A549 (cell line): Measurements from ENCODE around the gene MAP10. TPM values are rescaled to one million over a fixed set of nuclear protein-coding genes. Genes with fewer than 3 reads are reported as not detected.

Source experiments
- ATAC-seq, 2 experiments: fragments of 200-7000 bp in 1 of 2; fragments of >200 bp in 1 of 2; cut with Nextera tagmentation in 1 of 2; cut with Tn5 transposase in 1 of 2; 3 replicates each; pipeline versions ENCODE4 v1.8.0 to v1.9.1; 2018 to 2020; ENCODE audit warnings: mild to moderate bottlenecking in 1 of 2, moderate library complexity in 1 of 2
- CTCF ChIA-PET: fragments of 300-600 bp; sonication (Branson Sonifier 250); formaldehyde crosslinking; extraction: SDS; loops from one replicate; lab custom pipeline; 2021; ENCODE audit warnings: antibody characterized with exemption, inconsistent platforms; lab: Yijun Ruan, JAX
- POLR2A ChIA-PET: fragments of 350-600 bp; formaldehyde crosslinking; extraction: SDS; loops from one replicate; lab custom pipeline; 2021; ENCODE audit warnings: antibody characterized with exemption, inconsistent platforms; lab: Yijun Ruan, JAX
- DNase-seq, 2 experiments: peaks; one replicate each; pipeline versions ENCODE4 v3.0.0 to v3.0.0-alpha.2; 2011 to 2016; ENCODE audit warnings: low read depth in 1 of 2, low spot score in 1 of 2
- FAIRE-seq: peaks from 2 replicates; lab custom pipeline; 2011; peaks lifted over from hg19 to GRCh38; lab: Jason Lieb, UNC
- H3K27ac ChIP-seq, 2 experiments: fragments of >200 bp; sonication (Bioruptor Twin); formaldehyde crosslinking; 3 replicates each; pipeline ENCODE4 v1.5.1; 2016 to 2017
- H3K4me1 ChIP-seq: fragments of >200 bp; sonication (Bioruptor Twin); formaldehyde crosslinking; 3 replicates; pipeline ENCODE4 v1.6.1; 2016
- H3K4me2 ChIP-seq: fragments of >200 bp; sonication (Bioruptor Twin); formaldehyde crosslinking; 3 replicates; pipeline ENCODE4 v1.6.1; 2016
- H3K4me3 ChIP-seq: fragments of >200 bp; sonication (Bioruptor Twin); formaldehyde crosslinking; 3 replicates; pipeline ENCODE4 v1.5.1; 2016
- H3K9me3 ChIP-seq: fragments of >200 bp; sonication (Bioruptor Twin); formaldehyde crosslinking; 3 replicates; pipeline ENCODE4 v1.6.1; 2016
- BHLHE40 ChIP-seq: IDR thresholded peaks from 2 replicates; pipeline ENCODE4 v1.6.1; 2012; ENCODE audit warnings: low read depth, low read length, inconsistent platforms
- EHMT2 ChIP-seq: fragments of 200-600 bp; sonication (generic); IDR thresholded peaks from 2 replicates; pipeline ENCODE4 v1.6.1; 2016; ENCODE audit warnings: antibody characterized with exemption, low read depth, mild to moderate bottlenecking, moderate library complexity
- FOSL2 ChIP-seq, 2 experiments: fragments of 450-650 bp in 1 of 2; fragments of >200 bp in 1 of 2; sonication (Bioruptor Twin) in 1 of 2; formaldehyde crosslinking; IDR thresholded peaks; 2 replicates each; pipeline versions ENCODE4 v1.5.0 to v1.6.1; 2016 to 2020; ENCODE audit warnings: mild to moderate bottlenecking in 1 of 2, moderate library complexity in 1 of 2
- HOXB5 ChIP-seq: fragments of 250-450 bp; sonication (Bioruptor Pico); IDR thresholded peaks from 2 replicates; pipeline ENCODE4 v1.5.0; 2020; ENCODE audit warnings: mild to moderate bottlenecking, moderate library complexity
- JUN ChIP-seq, 2 experiments: fragments of >200 bp; sonication (Bioruptor Twin); formaldehyde crosslinking; IDR thresholded peaks; 2 replicates in 1 of 2; 3 replicates in 1 of 2; pipeline ENCODE4 v1.6.1; 2016 to 2017
- JUNB ChIP-seq: fragments of >200 bp; sonication (Bioruptor Twin); formaldehyde crosslinking; IDR thresholded peaks from 2 replicates; pipeline ENCODE4 v1.6.1; 2016
- MAFK ChIP-seq: fragments of 450-650 bp; IDR thresholded peaks from 2 replicates; pipeline ENCODE4 v1.6.1; 2014; ENCODE audit not compliant: partially characterized antibody
- NPAS2 ChIP-seq: fragments of 250-450 bp; sonication (Bioruptor Pico); IDR thresholded peaks from 2 replicates; pipeline ENCODE4 v1.8.0; 2022; ENCODE audit warnings: mild to moderate bottlenecking, moderate library complexity, borderline replicate concordance
- NR3C1 ChIP-seq: fragments of >200 bp; sonication (Bioruptor Twin); formaldehyde crosslinking; IDR thresholded peaks from 3 replicates; pipeline ENCODE4 v1.6.1; 2017
- POLR2A ChIP-seq: IDR thresholded peaks from 2 replicates; pipeline ENCODE4 v1.6.1; 2012; ENCODE audit warnings: mild to moderate bottlenecking, low read length
- SMC3 ChIP-seq: fragments of >200 bp; sonication (Bioruptor Twin); formaldehyde crosslinking; IDR thresholded peaks from 3 replicates; pipeline ENCODE4 v1.6.1; 2018; ENCODE audit warnings: inconsistent platforms
- TFCP2L1 ChIP-seq: fragments of 250-450 bp; sonication (Bioruptor Pico); IDR thresholded peaks from 2 replicates; pipeline ENCODE4 v1.5.0; 2021; ENCODE audit warnings: mild to moderate bottlenecking
- TP53 ChIP-seq: fragments of 250-450 bp; sonication (Bioruptor Pico); IDR thresholded peaks from 2 replicates; pipeline ENCODE4 v1.5.0; 2021; ENCODE audit warnings: mild to moderate bottlenecking, moderate library complexity
- ZSCAN20 ChIP-seq: fragments of 250-450 bp; sonication (Bioruptor Pico); IDR thresholded peaks from 2 replicates; pipeline ENCODE4 v1.8.0; 2022; ENCODE audit warnings: mild to moderate bottlenecking, moderate library complexity
- WGBS: methylation state at CpG from one replicate; pipeline ENCODE4 v1.1.6; 2017; ENCODE audit errors: missing lambda C conversion rate; 5-methylcytosine and 5-hydroxymethylcytosine counted together
- polyA plus RNA-seq, 4 experiments: library from polyadenylated mRNA; depleted of rRNA in 3 of 4; stranded (reverse); fragments of >200 nt; fragmentation: RNase III in 1 of 4; extraction: RNeasy Plus Mini Kit Qiagen cat#74134 plus additional on column Dnase treatment in 1 of 4; gene quantifications; 2 replicates in 3 of 4; 3 replicates in 1 of 4; pipeline ENCODE4 v1.2.3, GENCODE V29; 2011 to 2017
- TF ChIP-seq, protein P1 (sequence below): fragments of 450-650 bp; IDR thresholded peaks from 2 replicates; pipeline ENCODE4 v1.6.1; 2014; ENCODE audit warnings: antibody characterized with exemption
- TF ChIP-seq, protein P2 (sequence below): fragments of 250-450 bp; sonication (Bioruptor Pico); IDR thresholded peaks from 2 replicates; pipeline ENCODE4 v1.5.0; 2020; ENCODE audit warnings: low read depth, mild to moderate bottlenecking, moderate library complexity
- TF ChIP-seq, protein P3 (sequence below): IDR thresholded peaks from 2 replicates; pipeline ENCODE4 v1.6.1; 2012

The MAP10 gene
- polyA plus RNA-seq, 2 of the 4 experiments (the other 2 are of a cell fraction), result 2.1 to 2.4 TPM

DNA sequence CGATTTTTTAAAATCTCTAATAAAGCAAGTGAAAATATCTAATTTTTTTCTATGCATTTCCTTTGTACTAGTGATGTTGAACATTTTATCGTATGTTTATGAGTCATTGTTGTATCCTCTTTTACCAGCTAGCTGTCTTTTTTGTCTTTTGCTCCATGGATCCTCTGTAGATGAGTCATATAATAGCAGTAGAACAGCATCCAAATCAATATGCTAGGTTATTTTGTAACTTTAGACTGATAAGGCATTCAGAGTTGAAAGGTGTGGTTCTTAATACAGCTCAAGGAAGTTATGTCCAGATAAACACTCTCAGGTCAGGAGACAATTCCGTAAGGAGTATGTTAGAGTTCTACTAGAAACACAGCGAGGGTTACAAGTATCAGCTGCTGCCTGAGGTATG is 31.9 kb downstream of the MAP10 start:
- ChIA-PET CTCF (no interaction called here), POLR2A (no interaction called here)
- Histone ChIP-seq H3K4me2 (peak overlapping the region; percentile 54), H3K9me3 (no peaks in the 10 kb centered on the region), H3K4me1 (peaks cover 10% of the 10 kb centered on the region; the same call in 2 of the 3 replicates), H3K27ac (no peak overlapping the region; a peak in 1 of 6 replicates), H3K4me3 (no peak overlapping the region)
- DNase-seq (peak; percentile 5 to 28), FAIRE-seq (peak; percentile 72), ATAC-seq (peak in 1 of 2 experiments; percentile 35; a peak in 2 of 6 replicates)
- WGBS, result 18% methylated on average over 4 of the region's 4 CpGs
- no peak for TF ChIP-seq ZSCAN20
- TF ChIP-seq FOSL2 (IDR thresholded peaks at IDR 0.05), result no peak; the same call in 1 of the 2 replicates
- TF ChIP-seq FOSL2 (CRISPR knock-in tag; IDR thresholded peaks at IDR 0.05), result peak; percentile 86
- TF ChIP-seq JUNB, result no peak

DNA sequence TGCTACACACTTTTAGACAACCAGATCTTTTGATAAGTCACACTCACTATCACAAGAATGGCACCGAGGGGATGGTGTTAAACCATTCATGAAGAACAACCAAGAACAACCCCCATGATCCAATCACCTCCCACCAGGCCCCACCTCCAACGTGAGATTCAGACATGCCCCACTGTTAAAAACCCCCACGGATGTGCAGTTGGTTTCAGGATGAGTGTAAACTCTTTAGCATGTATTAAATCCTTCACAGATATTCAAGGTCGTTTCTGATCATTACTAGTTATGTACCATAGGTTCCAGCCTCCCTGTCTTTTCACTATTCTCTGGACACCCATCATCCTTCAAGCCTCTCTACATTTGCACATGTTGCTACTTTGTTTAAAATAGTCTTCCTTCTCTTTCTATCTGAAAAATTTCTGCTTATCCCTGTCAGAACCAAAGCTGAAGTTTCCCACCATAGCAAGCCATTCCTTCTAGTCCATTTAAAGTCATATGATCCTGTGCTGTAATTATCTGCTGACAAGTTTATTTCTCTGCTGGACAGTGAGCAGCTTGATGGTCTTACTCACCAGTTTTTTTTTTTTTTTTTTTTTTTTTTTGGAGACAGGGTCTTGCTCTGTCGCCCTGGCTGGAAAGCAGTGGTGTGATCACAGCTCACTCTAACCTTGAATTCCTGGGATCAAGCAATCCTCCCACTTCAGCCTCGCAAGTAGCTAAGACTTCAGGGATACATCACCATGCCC is 36.8 kb downstream of the MAP10 start:
- no peak overlapping the region for H3K4me2 ChIP-seq
- ATAC-seq (no peak), FAIRE-seq (no peak), DNase-seq (no peak)
- no peak for TF ChIP-seq SMC3
- TF ChIP-seq, protein P1, sequence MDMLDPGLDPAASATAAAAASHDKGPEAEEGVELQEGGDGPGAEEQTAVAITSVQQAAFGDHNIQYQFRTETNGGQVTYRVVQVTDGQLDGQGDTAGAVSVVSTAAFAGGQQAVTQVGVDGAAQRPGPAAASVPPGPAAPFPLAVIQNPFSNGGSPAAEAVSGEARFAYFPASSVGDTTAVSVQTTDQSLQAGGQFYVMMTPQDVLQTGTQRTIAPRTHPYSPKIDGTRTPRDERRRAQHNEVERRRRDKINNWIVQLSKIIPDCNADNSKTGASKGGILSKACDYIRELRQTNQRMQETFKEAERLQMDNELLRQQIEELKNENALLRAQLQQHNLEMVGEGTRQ, result no peak
- TF ChIP-seq, protein P2, sequence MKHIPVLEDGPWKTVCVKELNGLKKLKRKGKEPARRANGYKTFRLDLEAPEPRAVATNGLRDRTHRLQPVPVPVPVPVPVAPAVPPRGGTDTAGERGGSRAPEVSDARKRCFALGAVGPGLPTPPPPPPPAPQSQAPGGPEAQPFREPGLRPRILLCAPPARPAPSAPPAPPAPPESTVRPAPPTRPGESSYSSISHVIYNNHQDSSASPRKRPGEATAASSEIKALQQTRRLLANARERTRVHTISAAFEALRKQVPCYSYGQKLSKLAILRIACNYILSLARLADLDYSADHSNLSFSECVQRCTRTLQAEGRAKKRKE (CRISPR knock-in tag), result no peak
- TF ChIP-seq, protein P3, sequence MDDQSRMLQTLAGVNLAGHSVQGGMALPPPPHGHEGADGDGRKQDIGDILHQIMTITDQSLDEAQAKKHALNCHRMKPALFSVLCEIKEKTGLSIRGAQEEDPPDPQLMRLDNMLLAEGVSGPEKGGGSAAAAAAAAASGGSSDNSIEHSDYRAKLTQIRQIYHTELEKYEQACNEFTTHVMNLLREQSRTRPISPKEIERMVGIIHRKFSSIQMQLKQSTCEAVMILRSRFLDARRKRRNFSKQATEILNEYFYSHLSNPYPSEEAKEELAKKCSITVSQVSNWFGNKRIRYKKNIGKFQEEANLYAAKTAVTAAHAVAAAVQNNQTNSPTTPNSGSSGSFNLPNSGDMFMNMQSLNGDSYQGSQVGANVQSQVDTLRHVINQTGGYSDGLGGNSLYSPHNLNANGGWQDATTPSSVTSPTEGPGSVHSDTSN, result no peak
- TF ChIP-seq JUN (IDR thresholded peaks at IDR 0.05), result no peak
- TF ChIP-seq EHMT2, result no peak
- TF ChIP-seq HOXB5 (CRISPR knock-in tag), result no peak
- TF ChIP-seq MAFK, result no peak
- TF ChIP-seq FOSL2 (IDR thresholded peaks at IDR 0.05), result no peak
- TF ChIP-seq FOSL2 (CRISPR knock-in tag; IDR thresholded peaks at IDR 0.05), result no peak
- no peak for TF ChIP-seq TP53 (CRISPR knock-in tag)
- no peak for TF ChIP-seq TFCP2L1 (CRISPR knock-in tag)
- no peak for TF ChIP-seq POLR2A
- TF ChIP-seq NPAS2 (CRISPR knock-in tag), result no peak
- TF ChIP-seq NR3C1, result no peak
- no peaks in the 10 kb centered on the region for H3K9me3 ChIP-seq
- ChIA-PET CTCF (interaction anchor here (0.5 kb wide), 1 partner anchor 191 kb away, joined by 4 read pairs; no protein-coding TSS in a partner anchor), POLR2A (no interaction called here)
- no peak overlapping the region for H3K27ac ChIP-seq
- 37% methylated on average over 6 of the region's 6 CpGs for WGBS
- H3K4me1 ChIP-seq, result peaks cover 6% of the 10 kb centered on the region; the same call in 2 of the 3 replicates
- H3K4me3 ChIP-seq, result no peak overlapping the region

DNA sequence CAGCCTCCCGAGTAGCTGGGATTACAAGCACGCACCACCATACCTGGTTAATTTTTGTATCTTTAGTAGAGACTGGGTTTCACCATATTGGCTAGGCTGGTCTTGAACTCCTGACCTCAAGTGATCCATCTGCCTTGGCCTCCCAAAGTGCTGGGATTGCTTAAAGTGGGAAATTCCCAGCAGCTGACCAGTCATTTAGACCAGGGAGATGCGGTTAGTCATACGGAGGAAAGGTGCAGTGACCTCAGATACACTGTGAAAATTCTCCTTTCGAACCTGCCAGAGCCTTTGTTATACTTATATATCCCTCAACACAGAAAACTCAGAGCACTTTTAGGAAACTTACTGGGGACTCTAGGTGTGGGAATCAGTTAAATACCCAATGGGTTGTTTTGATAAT is 39.6 kb downstream of the MAP10 start:
- 54% methylated on average over 5 of the region's 5 CpGs for WGBS
- no peak for TF ChIP-seq FOSL2 (IDR thresholded peaks at IDR 0.05)
- TF ChIP-seq FOSL2 (CRISPR knock-in tag; IDR thresholded peaks at IDR 0.05), result peak; percentile 48
- no peak for TF ChIP-seq BHLHE40
- POLR2A ChIA-PET, result no interaction called here
- ATAC-seq (peak in 1 of 2 experiments; percentile 47; a peak in 3 of 6 replicates), FAIRE-seq (no peak), DNase-seq (peak; percentile 8 to 40)
- Histone ChIP-seq H3K4me2 (no peak overlapping the region), H3K4me3 (no peak overlapping the region), H3K27ac (peak overlapping the region in 1 of 2 experiments; percentile 41; a peak in 2 of 6 replicates), H3K9me3 (no peaks in the 10 kb centered on the region), H3K4me1 (no peaks in the 10 kb centered on the region)
- CTCF ChIA-PET, result no interaction called here
